ENCODE measurements around the gene PIP5K1B. TPM values are rescaled to one million over a fixed set of nuclear protein-coding genes. Genes with fewer than 3 reads are reported as not detected.

PIP5K1B gene
- total RNA-seq, 1 experiment from 2014 or later = not detected

DNA sequence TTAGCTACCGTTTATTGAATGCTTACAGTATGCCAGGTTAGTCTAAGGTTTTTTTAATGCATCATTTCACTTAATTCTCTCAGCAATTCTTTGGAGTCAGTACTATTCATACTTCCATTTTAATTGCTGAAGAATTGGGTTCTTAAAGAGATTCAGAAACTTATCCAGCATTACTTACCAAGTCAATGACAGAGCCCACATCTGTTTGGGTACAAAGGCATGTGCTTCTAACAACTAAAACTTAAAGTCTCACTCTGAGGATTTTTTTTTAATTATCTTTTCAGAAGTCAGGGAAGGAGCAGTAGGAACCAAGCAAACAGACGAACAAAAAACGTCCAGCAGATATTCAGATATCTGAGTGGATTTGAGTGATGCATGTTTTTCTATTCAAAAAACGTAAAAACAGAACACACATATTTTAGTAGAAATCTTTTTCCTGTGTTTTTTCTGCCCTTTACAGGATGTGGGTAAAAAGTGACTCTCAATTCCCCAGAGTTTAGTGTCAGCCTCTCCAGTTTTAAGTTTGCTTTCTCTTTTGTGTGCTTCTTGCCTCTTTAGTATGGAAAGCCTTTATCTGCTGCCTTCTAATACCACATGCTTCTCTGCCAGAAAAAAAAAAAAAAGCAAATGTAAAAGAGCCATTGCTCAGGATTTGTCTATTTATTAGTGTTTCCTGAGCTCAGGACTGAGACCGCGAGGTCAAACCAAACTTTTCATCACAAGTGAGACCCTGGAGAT is 190.9 kb downstream of the PIP5K1B start:
- Histone ChIP-seq H2AFZ (ENCODE audit: low read length) (no peak overlapping the region), H4K20me1 (ENCODE audit: low read length) (no peaks in the 10 kb centered on the region), H3K79me2 (ENCODE audit: low read length) (no peaks in the 10 kb centered on the region), H3K4me3 (ENCODE audit: low read length) (no peak overlapping the region), H3K9me3 (ENCODE audit: low read length) (no peaks in the 10 kb centered on the region), H3K36me3 (ENCODE audit: low read depth, low read length) (no peaks in the 10 kb centered on the region), H3K4me2 (ENCODE audit: low read length) (no peak overlapping the region), H3F3A (ENCODE audit: low read length, unreplicated experiment) (no peaks in the 10 kb centered on the region), H3K27me3 (ENCODE audit: low read length) (peaks cover 30% of the 10 kb centered on the region), H3K9me2 (replicated peaks; ENCODE audit: low read length) (no peaks in the 10 kb centered on the region), H3K4me1 (ENCODE audit: insufficient read depth, low read length) (no peaks in the 10 kb centered on the region), H3K9ac (ENCODE audit: low read length) (no peak overlapping the region), H3K27ac (ENCODE audit: low read length) (no peak overlapping the region)
- TF ChIP-seq EZH2phosphoT487 (IDR thresholded peaks at IDR 0.05; ENCODE audit: borderline replicate concordance, low read length) (no peak), EZH2 (IDR thresholded peaks at IDR 0.05; ENCODE audit: low read length, unreplicated experiment) (no peak)
- TF ChIP-seq, protein P1, sequence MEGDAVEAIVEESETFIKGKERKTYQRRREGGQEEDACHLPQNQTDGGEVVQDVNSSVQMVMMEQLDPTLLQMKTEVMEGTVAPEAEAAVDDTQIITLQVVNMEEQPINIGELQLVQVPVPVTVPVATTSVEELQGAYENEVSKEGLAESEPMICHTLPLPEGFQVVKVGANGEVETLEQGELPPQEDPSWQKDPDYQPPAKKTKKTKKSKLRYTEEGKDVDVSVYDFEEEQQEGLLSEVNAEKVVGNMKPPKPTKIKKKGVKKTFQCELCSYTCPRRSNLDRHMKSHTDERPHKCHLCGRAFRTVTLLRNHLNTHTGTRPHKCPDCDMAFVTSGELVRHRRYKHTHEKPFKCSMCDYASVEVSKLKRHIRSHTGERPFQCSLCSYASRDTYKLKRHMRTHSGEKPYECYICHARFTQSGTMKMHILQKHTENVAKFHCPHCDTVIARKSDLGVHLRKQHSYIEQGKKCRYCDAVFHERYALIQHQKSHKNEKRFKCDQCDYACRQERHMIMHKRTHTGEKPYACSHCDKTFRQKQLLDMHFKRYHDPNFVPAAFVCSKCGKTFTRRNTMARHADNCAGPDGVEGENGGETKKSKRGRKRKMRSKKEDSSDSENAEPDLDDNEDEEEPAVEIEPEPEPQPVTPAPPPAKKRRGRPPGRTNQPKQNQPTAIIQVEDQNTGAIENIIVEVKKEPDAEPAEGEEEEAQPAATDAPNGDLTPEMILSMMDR (conservative IDR thresholded peaks at IDR 0.05; ENCODE audit: low read depth, low read length) = no peak
- CTCF ChIA-PET = no interaction called here
- POLR2A ChIA-PET (ENCODE audit: unreplicated experiment) = no interaction called here
- no TSS peak for BruUV-seq (replicated peaks)
- ATAC-seq (no peak), DNase-seq (no peak)
- intact Hi-C loops (cut with micrococcal nuclease) = no loop called here

DNA sequence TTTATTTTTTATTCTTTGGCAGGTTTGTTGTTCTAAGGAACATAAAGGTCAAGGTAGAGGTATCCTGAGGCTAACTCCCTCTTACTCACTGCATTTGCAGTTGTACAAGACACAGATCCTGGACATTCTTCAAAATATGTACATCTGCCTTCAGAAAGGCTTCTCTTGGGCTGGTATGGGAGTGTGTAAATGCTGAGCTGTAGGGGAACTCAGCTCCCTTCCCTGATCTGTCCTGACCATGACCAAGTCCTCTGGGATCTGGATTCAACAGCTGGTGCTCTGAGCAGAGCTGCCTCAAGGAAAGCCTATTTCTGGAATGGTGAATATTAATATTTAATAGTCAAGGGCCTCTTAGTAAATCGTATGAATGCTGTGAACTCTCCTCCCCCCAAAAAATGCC is 191.4 kb downstream of the PIP5K1B start:
- H3K27me3 ChIP-seq (ENCODE audit: low read length) = peaks cover 35% of the 10 kb centered on the region
- no peak overlapping the region for H2AFZ ChIP-seq (ENCODE audit: low read length)
- no TSS peak for BruUV-seq (replicated peaks)
- no peaks in the 10 kb centered on the region for H4K20me1 ChIP-seq (ENCODE audit: low read length)
- H3K36me3 ChIP-seq (ENCODE audit: low read depth, low read length) = no peaks in the 10 kb centered on the region
- TF ChIP-seq EZH2 (IDR thresholded peaks at IDR 0.05; ENCODE audit: low read length, unreplicated experiment) = no peak
- TF ChIP-seq, protein P1 (conservative IDR thresholded peaks at IDR 0.05; ENCODE audit: low read depth, low read length) = no peak
- no peak overlapping the region for H3K4me3 ChIP-seq (ENCODE audit: low read length)
- no peaks in the 10 kb centered on the region for H3F3A ChIP-seq (ENCODE audit: low read length, unreplicated experiment)
- H3K9ac ChIP-seq (ENCODE audit: low read length) = no peak overlapping the region
- DNase-seq (no peak), ATAC-seq (no peak)
- no peaks in the 10 kb centered on the region for H3K79me2 ChIP-seq (ENCODE audit: low read length)
- POLR2A ChIA-PET (ENCODE audit: unreplicated experiment) = no interaction called here
- no peak overlapping the region for H3K27ac ChIP-seq (ENCODE audit: low read length)
- no peaks in the 10 kb centered on the region for H3K9me2 ChIP-seq (replicated peaks; ENCODE audit: low read length)
- CTCF ChIA-PET = no interaction called here
- H3K9me3 ChIP-seq (ENCODE audit: low read length) = no peaks in the 10 kb centered on the region
- H3K4me1 ChIP-seq (ENCODE audit: insufficient read depth, low read length) = no peaks in the 10 kb centered on the region
- intact Hi-C loops (cut with micrococcal nuclease) = no loop called here
- no peak overlapping the region for H3K4me2 ChIP-seq (ENCODE audit: low read length)

DNA sequence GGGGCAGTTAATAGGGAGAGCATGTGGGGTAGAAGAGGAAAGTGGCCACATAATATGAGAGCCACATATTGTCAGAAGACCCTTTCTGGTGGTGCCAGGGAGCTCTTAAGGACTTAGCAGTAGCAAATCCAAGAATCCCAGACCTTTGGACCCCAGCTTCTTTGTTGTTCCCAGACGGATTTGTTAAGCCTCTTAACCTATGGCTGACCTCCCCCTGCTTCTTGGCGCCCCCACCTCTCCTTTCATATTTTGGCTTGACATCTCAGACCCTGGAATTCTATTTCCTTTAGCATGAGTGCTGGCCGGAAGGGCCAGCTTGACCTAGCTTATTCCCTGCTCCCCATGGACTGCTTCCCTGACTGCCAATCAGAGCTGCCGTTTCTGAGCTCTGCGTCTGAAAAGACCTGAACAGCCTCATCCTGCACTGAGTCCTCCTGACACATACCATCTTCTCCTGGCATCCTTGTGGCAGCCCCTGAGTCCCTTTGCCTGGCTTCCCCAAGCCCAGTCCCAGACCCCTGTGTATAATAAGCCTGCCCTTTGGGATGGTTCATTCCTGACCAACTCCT is 192.6 kb downstream of the PIP5K1B start:
- Histone ChIP-seq H3K27me3 (ENCODE audit: low read length) (peaks cover 43% of the 10 kb centered on the region), H2AFZ (ENCODE audit: low read length) (no peak overlapping the region), H3K4me1 (ENCODE audit: insufficient read depth, low read length) (no peaks in the 10 kb centered on the region), H3K4me3 (ENCODE audit: low read length) (no peak overlapping the region), H3K4me2 (ENCODE audit: low read length) (no peak overlapping the region), H3K9me3 (ENCODE audit: low read length) (no peaks in the 10 kb centered on the region), H3K27ac (ENCODE audit: low read length) (no peak overlapping the region), H4K20me1 (ENCODE audit: low read length) (no peaks in the 10 kb centered on the region), H3K36me3 (ENCODE audit: low read depth, low read length) (no peaks in the 10 kb centered on the region), H3K79me2 (ENCODE audit: low read length) (no peaks in the 10 kb centered on the region), H3K9me2 (replicated peaks; ENCODE audit: low read length) (no peaks in the 10 kb centered on the region), H3K9ac (ENCODE audit: low read length) (no peak overlapping the region), H3F3A (ENCODE audit: low read length, unreplicated experiment) (no peaks in the 10 kb centered on the region)
- ATAC-seq = no peak
- CTCF ChIA-PET = no interaction called here
- intact Hi-C loops (cut with micrococcal nuclease) = no loop called here
- TF ChIP-seq EZH2 (IDR thresholded peaks at IDR 0.05; ENCODE audit: low read length, unreplicated experiment) = no peak
- no peak for TF ChIP-seq EZH2phosphoT487 (IDR thresholded peaks at IDR 0.05; ENCODE audit: borderline replicate concordance, low read length)
- TF ChIP-seq, protein P1 (conservative IDR thresholded peaks at IDR 0.05; ENCODE audit: low read depth, low read length) = no peak
- BruUV-seq (replicated peaks) = no TSS peak
- POLR2A ChIA-PET (ENCODE audit: unreplicated experiment) = interaction anchor here (0.5 kb wide), 1 partner anchor 126 kb away, joined by 5 read pairs; no protein-coding TSS in a partner anchor
- no peak for DNase-seq

Measured in PC-3 (cell line).